ENCODE results near the gene ITSN1. TPM values are rescaled to one million over a fixed set of nuclear protein-coding genes. Genes with fewer than 3 reads are reported as not detected.

ITSN1 gene
- total RNA-seq, 3 donors from 2014 or later = 39.5 to 113 (median 58.3) TPM

- DNase-seq (ENCODE audit: low spot score in 2 of 2) = no peak
- no peak overlapping the region for H3K4me3 ChIP-seq
- H3K4me1 ChIP-seq = no peaks in the 10 kb centered on the region
- intact Hi-C loops (cut with DNase I; ENCODE audit: low total_unique reads) = loop anchor here (5.0 kb wide), 1 partner anchor 157 kb away; no protein-coding TSS in a partner anchor
- no peaks in the 10 kb centered on the region for H3K27me3 ChIP-seq
- no peaks in the 10 kb centered on the region for H3K9me3 ChIP-seq
- H3K27ac ChIP-seq = no peak overlapping the region
- TF ChIP-seq, protein P1, sequence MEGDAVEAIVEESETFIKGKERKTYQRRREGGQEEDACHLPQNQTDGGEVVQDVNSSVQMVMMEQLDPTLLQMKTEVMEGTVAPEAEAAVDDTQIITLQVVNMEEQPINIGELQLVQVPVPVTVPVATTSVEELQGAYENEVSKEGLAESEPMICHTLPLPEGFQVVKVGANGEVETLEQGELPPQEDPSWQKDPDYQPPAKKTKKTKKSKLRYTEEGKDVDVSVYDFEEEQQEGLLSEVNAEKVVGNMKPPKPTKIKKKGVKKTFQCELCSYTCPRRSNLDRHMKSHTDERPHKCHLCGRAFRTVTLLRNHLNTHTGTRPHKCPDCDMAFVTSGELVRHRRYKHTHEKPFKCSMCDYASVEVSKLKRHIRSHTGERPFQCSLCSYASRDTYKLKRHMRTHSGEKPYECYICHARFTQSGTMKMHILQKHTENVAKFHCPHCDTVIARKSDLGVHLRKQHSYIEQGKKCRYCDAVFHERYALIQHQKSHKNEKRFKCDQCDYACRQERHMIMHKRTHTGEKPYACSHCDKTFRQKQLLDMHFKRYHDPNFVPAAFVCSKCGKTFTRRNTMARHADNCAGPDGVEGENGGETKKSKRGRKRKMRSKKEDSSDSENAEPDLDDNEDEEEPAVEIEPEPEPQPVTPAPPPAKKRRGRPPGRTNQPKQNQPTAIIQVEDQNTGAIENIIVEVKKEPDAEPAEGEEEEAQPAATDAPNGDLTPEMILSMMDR (IDR thresholded peaks at IDR 0.05) = no peak
- TF ChIP-seq POLR2A (IDR thresholded peaks at IDR 0.05) (no peak), POLR2AphosphoS5 (IDR thresholded peaks at IDR 0.05) (no peak)
- no peaks in the 10 kb centered on the region for H3K36me3 ChIP-seq
These were observed 111.6 kb downstream of the ITSN1 start for GRCh38 chr21:33753886-33754285.

DNA sequence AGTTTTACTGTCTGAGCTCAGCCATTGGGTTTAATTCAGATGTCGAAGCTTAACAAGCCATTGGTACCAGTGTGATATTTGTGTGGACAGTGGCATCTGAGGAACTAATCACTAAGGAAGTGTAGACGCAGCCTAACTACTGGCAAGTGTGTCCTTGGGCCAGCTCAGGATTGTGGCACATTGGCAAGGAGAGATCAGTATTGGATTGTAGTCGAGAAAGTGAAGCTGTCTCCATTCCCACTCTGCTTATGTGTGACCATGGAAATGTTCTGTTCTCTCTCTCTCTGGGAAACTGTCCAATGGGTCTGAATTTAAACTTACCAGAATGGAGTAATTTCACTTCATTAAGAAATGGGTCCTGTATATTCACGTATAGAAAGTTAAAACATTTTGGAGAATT is 112.2 kb downstream of the ITSN1 start:
- H3K9me3 ChIP-seq = no peaks in the 10 kb centered on the region
- no peaks in the 10 kb centered on the region for H3K27me3 ChIP-seq
- intact Hi-C loops (cut with DNase I; ENCODE audit: low total_unique reads) = loop anchor here (5.0 kb wide), 1 partner anchor 157 kb away; no protein-coding TSS in a partner anchor
- no peak overlapping the region for H3K27ac ChIP-seq
- DNase-seq (ENCODE audit: low spot score in 2 of 2) = no peak
- H3K4me1 ChIP-seq = no peaks in the 10 kb centered on the region
- H3K36me3 ChIP-seq = no peaks in the 10 kb centered on the region
- no peak for TF ChIP-seq POLR2AphosphoS5 (IDR thresholded peaks at IDR 0.05)
- no peak for TF ChIP-seq POLR2A (IDR thresholded peaks at IDR 0.05)
- TF ChIP-seq, protein P1 (IDR thresholded peaks at IDR 0.05) = no peak
- H3K4me3 ChIP-seq = no peak overlapping the region

DNA sequence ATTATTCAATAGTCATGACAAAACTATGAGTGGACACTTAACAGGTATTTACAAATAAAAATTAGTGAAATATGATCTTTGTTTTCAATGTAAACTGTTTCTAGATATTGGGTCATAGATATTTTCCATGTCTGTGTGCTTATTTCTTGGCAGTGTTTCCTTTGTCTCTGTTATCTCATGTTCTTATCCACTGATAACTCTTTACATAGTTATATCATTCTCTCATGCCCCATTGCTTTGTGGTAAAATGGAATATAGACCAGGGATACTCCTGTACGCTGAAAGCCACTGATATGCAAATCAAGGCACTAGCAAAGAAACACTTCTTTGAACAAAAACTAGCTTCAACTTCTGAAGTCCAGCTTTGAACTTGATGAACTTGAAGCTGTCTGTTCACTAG is 113.1 kb downstream of the ITSN1 start:
- no peak for DNase-seq (ENCODE audit: low spot score in 2 of 2)
- Histone ChIP-seq H3K4me3 (no peak overlapping the region), H3K36me3 (no peaks in the 10 kb centered on the region), H3K27me3 (no peaks in the 10 kb centered on the region), H3K27ac (no peak overlapping the region), H3K4me1 (no peaks in the 10 kb centered on the region), H3K9me3 (no peaks in the 10 kb centered on the region)
- TF ChIP-seq, protein P1 (IDR thresholded peaks at IDR 0.05) = no peak
- intact Hi-C loops (cut with DNase I; ENCODE audit: low total_unique reads) = no loop called here

DNA sequence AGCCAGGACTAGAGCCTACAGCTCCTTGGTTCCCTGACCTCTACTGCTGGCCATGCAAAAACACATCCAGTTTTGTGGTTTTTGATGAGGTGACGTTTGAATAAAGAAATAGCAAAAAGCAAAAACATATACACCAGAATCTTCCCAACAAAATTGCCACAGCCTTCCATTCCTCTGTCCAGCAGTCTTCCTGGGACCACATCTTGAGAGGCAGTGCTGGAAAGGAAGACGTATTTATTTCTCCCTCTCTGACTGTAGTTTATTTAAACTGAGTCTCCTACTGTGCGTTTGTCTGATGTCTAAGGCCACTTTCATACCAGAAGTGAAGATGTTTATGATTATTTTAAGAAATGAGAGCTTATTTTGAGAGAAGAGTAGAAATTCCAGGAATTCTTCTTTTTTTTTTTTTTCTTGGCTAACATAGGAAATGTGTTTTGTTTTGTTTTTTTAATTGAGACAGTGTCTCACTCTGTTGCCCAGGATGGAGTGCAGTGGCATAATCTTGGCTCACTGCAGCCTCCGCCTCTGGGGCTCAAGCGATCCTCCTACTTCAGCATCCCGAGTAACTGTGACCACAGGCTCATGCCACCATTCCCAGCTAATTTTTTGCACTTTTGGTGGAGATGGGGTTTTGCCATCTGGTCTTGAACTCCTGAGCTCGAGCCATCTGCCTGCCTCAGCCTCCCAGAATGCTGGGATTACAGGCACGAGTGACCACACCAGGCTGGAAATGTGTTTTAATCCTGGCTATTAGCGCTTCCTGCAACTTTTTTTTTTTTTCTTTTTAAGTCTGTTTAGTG is 118.5 kb downstream of the ITSN1 start:
- Histone ChIP-seq H3K27ac (peak overlapping the region; percentile 65 to 67), H3K4me1 (no peaks in the 10 kb centered on the region), H3K9me3 (no peaks in the 10 kb centered on the region), H3K27me3 (no peaks in the 10 kb centered on the region), H3K4me3 (peak overlapping the region in 2 of 3 donors; percentile 4 to 34), H3K36me3 (no peaks in the 10 kb centered on the region)
- TF ChIP-seq POLR2AphosphoS5 (IDR thresholded peaks at IDR 0.05) = no peak
- TF ChIP-seq POLR2A (IDR thresholded peaks at IDR 0.05) = no peak
- TF ChIP-seq, protein P1 (IDR thresholded peaks at IDR 0.05) = no peak
- no peak for DNase-seq (ENCODE audit: low spot score in 2 of 2)
- intact Hi-C loops (cut with DNase I; ENCODE audit: low total_unique reads) = no loop called here

DNA sequence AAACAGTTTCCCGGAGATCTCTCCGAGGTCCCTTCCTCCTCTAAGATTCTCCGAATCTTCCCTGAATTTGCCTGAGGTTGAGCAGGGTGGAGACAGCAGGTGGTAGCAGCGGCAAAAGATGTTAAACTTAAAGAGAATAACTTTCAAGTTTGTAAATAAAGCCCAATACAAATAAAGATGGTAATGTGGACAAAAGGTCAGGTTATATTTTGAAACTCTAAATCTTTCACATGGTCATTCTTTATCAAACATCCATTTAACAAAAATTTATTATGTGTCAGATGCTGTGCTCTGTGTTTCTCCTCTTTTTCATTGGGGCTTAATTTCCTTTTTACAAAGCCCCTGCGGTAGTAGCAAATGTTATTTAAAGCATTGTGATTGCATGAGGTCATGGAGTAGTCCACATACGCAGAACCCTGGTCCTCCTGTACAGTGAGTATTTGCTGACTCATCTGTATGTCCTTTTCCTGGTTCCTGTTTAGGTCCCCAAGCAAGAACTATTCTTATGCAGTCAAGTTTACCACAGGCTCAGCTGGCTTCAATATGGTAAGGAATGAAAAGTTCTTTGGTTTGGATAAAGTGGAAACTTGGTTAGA is 119.2 kb downstream of the ITSN1 start:
- DNase-seq (ENCODE audit: low spot score in 2 of 2) = no peak
- H3K4me1 ChIP-seq = no peaks in the 10 kb centered on the region
- intact Hi-C loops (cut with DNase I; ENCODE audit: low total_unique reads) = no loop called here
- H3K4me3 ChIP-seq = peak overlapping the region in 2 of 3 donors; percentile 4 to 34
- no peaks in the 10 kb centered on the region for H3K27me3 ChIP-seq
- TF ChIP-seq POLR2A (IDR thresholded peaks at IDR 0.05) = no peak
- TF ChIP-seq POLR2AphosphoS5 (IDR thresholded peaks at IDR 0.05) = peak in 1 of 3 donors; percentile 61
- H3K27ac ChIP-seq = peak overlapping the region; percentile 65 to 67
- H3K36me3 ChIP-seq = peaks cover 4% of the 10 kb centered on the region
- H3K9me3 ChIP-seq = no peaks in the 10 kb centered on the region
